ENCODE results near the gene AGXT2.

Gene AGXT2

GRCh38 chr5:34967540-34967939 is 80.2 kb downstream of the AGXT2 start:
- DNase-seq (ENCODE audit: low spot score): no peak

GRCh38 chr5:34959323-34959722 is 88.4 kb downstream of the AGXT2 start:
- DNase-seq (ENCODE audit: low spot score): peak; percentile 79

- peak; percentile 46 for DNase-seq (ENCODE audit: low spot score)
These were observed 89.7 kb downstream of the AGXT2 start for GRCh38 chr5:34957857-34958690.

GRCh38 chr5:34957321-34957720 is 90.4 kb downstream of the AGXT2 start:
- DNase-seq (ENCODE audit: low spot score): no peak
